BLaER1 (cell line): ENCODE measurements around the gene CFP.
"Not testable (repeated sequence)": the region's sequence is repeated elsewhere in the genome, so short reads cannot be mapped to it uniquely, and the experiment has no call there.

Experiments used
- H3K27ac ChIP-seq: shearing (Covaris generic); formaldehyde crosslinking; 2 replicates; pipeline ENCODE4 v1.8.1; 2022
- H3K27me3 ChIP-seq: shearing (Covaris generic); formaldehyde crosslinking; 2 replicates; pipeline ENCODE4 v1.8.1; 2022
- H3K36me3 ChIP-seq: shearing (Covaris generic); formaldehyde crosslinking; 2 replicates; pipeline ENCODE4 v1.8.1; 2022
- H3K4me1 ChIP-seq: shearing (Covaris generic); formaldehyde crosslinking; 2 replicates; pipeline ENCODE4 v1.8.1; 2022
- H3K4me2 ChIP-seq: shearing (Covaris generic); formaldehyde crosslinking; 2 replicates; pipeline ENCODE4 v1.8.1; 2022
- H3K4me3 ChIP-seq: shearing (Covaris generic); formaldehyde crosslinking; 2 replicates; pipeline ENCODE4 v1.8.1; 2022
- H3K9ac ChIP-seq: shearing (Covaris generic); formaldehyde crosslinking; 2 replicates; pipeline ENCODE4 v1.8.1; 2022
- H3K9me3 ChIP-seq: shearing (Covaris generic); formaldehyde crosslinking; 2 replicates; pipeline ENCODE4 v1.8.1; 2022
- H4K20me1 ChIP-seq: shearing (Covaris generic); formaldehyde crosslinking; 2 replicates; pipeline ENCODE4 v1.8.1; 2022
- Cebpa-rat ChIP-seq: shearing (Covaris generic); IDR thresholded peaks from 2 replicates; pipeline ENCODE4 v1.8.1; 2022

Gene CFP

DNA sequence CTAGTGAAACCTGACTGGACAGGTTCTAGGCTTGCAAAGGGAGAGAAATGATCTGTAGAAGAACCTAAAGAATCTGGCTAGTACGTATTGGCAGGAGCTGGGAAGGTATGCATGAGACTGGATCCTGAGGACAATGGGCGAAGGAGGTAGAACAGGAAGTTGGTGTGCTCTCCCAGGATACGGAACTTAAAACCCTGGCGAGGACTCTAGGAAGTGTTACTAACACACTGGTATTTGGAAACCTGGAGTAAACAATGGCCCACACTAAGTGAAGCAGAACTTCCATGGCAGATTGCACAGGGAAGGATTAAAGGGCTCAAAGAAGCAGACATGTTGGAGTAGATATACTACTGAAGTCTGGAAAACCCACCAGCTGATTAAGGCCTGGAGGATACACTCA lies 19.2 kb downstream of the CFP start:
- peaks cover 12% of the 10 kb centered on the region; the same call in 1 of the 2 replicates for H3K9me3 ChIP-seq

DNA sequence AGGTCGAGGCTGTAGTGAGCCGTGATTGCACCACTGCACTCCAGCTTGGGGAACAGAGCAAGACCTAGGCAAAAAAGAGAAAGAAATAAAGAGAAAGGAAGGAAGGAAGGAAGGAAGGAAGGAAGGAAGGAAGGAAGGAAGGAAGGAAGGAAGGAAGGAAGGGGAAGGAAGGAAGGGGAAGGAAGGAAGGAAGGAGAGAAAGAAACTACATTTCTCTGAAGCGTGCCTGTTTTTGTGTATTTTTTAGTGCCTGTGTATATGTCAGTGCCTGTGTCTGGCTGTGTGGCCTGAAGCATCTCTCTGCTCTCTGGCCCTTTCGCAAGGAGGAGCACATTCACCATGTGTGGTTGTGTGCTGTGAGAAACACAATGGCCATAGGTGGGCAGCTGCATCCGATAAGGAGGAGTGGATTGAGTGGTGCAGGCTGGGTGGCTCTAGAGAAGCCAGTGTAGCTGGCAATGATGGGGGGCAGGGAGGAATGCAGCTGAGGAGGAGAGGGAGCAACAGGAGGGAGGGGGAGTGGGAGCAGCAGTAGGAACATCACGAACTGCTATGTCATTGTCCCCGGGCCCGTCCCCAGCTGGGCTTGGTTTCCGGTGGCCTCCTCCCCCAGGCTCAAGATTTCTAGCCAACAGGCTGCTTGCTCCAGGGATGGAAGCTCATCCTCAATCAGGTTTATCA lies 21.5 kb downstream of the CFP start:
- TF ChIP-seq Cebpa-rat = no peak
- Histone ChIP-seq H3K27ac (no peak overlapping the region), H3K4me2 (peak overlapping the region; percentile 34), H3K9me3 (peaks cover 12% of the 10 kb centered on the region; the same call in 1 of the 2 replicates), H3K27me3 (peaks cover 42% of the 10 kb centered on the region), H3K4me3 (no peak overlapping the region), H3K36me3 (no peaks in the 10 kb centered on the region), H3K9ac (no peak overlapping the region), H3K4me1 (peaks cover 11% of the 10 kb centered on the region; the same call in 1 of the 2 replicates), H4K20me1 (no peaks in the 10 kb centered on the region)

More for the DNA sequence above, 19.2 kb downstream of the CFP start:
- H3K4me2 ChIP-seq = no peak overlapping the region
- no peak overlapping the region for H3K9ac ChIP-seq
- no peaks in the 10 kb centered on the region for H3K36me3 ChIP-seq
- no peaks in the 10 kb centered on the region for H4K20me1 ChIP-seq
- no peak overlapping the region for H3K4me3 ChIP-seq
- H3K27ac ChIP-seq = no peak overlapping the region
- no peak for TF ChIP-seq Cebpa-rat
- peaks cover 11% of the 10 kb centered on the region; the same call in 1 of the 2 replicates for H3K4me1 ChIP-seq
- peaks cover 41% of the 10 kb centered on the region for H3K27me3 ChIP-seq

DNA sequence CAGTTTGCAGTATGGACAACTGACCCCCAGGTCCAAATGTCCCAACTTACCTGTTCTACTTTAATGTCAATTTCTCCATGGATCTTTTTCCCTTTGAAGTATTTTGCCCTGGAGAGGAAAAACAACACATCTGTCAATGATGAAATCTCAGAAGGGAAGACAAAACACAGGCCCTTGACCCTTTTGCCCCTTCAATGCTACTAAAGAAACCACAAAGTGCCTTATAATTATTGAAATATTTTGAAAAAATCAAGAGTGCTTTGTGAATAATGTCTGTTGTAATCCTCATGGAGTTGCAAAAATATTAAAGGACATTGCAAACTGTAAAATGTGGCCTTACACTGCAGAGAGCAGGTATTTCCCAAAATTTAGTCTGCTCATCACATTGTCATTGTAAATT lies 22.6 kb downstream of the CFP start:
- peaks cover 12% of the 10 kb centered on the region; the same call in 1 of the 2 replicates for H3K9me3 ChIP-seq
- no peak overlapping the region for H3K9ac ChIP-seq
- H3K27me3 ChIP-seq = peaks cover 38% of the 10 kb centered on the region
- H3K4me1 ChIP-seq = peaks cover 11% of the 10 kb centered on the region; the same call in 1 of the 2 replicates
- H3K36me3 ChIP-seq = no peaks in the 10 kb centered on the region
- no peak for TF ChIP-seq Cebpa-rat
- no peak overlapping the region for H3K4me3 ChIP-seq
- H4K20me1 ChIP-seq = no peaks in the 10 kb centered on the region
- H3K27ac ChIP-seq = no peak overlapping the region
- H3K4me2 ChIP-seq = no peak overlapping the region

DNA sequence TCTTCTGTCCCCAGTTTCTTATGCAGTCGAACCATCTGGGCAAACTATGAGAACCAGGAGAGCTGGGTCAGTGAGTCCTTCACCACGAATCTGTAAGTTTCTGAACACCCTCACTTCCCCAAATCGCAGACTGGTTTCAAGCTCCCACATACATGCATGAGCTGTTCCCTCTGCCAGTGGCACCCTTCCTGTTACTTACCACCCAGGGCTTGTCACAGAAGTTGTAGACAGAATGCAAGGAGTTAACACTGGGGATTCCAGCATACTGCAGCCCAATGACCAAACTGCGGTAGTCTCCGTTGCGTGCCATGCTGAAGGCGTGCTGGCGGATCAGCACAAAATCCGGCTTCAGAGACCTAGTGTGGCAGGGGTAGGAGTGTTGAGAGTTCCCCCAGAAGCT lies 24.7 kb downstream of the CFP start:
- Histone ChIP-seq H3K36me3 (no peaks in the 10 kb centered on the region), H3K27me3 (peaks cover 26% of the 10 kb centered on the region), H3K4me1 (peaks cover 11% of the 10 kb centered on the region; the same call in 1 of the 2 replicates), H3K4me3 (no peak overlapping the region), H3K27ac (no peak overlapping the region), H3K4me2 (no peak overlapping the region), H3K9ac (no peak overlapping the region), H4K20me1 (no peaks in the 10 kb centered on the region), H3K9me3 (peaks cover 14% of the 10 kb centered on the region)
- TF ChIP-seq Cebpa-rat = no peak

DNA sequence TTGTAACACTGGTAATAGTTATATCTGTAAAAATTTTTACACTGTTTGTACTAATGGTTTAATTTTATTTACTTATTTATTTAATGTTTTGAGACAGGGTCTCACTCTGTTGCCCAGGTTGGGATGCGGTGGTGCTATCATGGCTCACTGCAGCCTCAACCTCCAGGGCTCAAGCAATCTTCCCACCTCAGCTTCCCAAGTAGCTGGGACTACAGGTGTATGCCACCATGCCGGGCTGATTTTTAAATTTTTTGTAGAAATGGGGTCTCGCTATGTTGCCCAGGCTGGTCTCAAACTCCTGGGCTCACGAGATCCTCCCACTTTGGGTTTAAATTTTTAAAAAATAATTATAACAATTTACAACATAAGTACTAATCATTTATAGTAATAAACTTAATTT lies 26.6 kb downstream of the CFP start:
- not testable (repeated sequence) for H3K9ac ChIP-seq, H3K4me3 ChIP-seq, H3K4me2 ChIP-seq, H3K27ac ChIP-seq, H3K4me1 ChIP-seq, H3K36me3 ChIP-seq, H4K20me1 ChIP-seq
- Histone ChIP-seq H3K9me3 (peaks cover 23% of the 10 kb centered on the region), H3K27me3 (peaks cover 23% of the 10 kb centered on the region)

DNA sequence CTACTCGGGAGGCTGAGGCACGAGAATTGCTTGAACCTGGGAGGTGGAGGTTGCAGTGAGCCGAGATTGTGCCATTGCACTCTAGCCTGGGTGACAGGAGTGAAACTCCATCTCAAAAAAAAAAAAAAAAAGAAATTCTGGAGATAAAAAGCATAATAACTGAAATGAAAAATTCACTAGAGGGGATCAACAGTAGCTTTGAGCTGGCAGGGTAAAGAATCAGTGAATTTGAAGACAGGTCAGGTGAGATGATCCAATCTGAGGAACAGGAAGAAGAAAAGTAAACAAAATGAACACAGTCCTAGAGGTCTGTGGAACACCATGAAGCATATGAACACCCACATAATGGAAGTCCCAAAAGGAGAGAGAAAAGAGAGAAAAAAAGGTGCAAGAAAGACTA lies 32.5 kb downstream of the CFP start:
- no peak overlapping the region for H3K9ac ChIP-seq
- no peak overlapping the region for H3K4me2 ChIP-seq
- H3K27ac ChIP-seq = no peak overlapping the region
- no peaks in the 10 kb centered on the region for H3K36me3 ChIP-seq
- no peak for TF ChIP-seq Cebpa-rat
- H3K9me3 ChIP-seq = peaks cover 46% of the 10 kb centered on the region
- peaks cover 23% of the 10 kb centered on the region for H3K27me3 ChIP-seq
- no peak overlapping the region for H3K4me3 ChIP-seq
- H3K4me1 ChIP-seq = no peaks in the 10 kb centered on the region
- H4K20me1 ChIP-seq = no peaks in the 10 kb centered on the region

DNA sequence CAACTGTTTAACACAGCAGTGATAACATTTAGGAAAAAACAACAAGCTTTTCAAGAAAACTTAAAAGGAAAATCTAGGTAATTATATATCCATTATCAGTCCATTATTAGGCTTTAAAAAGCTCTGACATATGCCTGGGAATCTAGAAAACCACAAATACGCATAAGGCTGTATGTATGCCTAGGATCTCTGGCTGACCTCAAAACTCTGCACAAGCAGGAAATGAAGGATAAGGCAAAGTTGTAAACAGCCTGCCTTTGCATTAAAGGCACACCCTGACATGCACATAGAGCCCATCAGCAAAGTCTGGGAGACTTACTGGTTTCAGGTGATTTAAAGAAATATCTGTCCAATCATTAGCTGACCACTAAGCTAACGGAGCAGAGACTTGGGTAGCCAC lies 33.5 kb downstream of the CFP start:
- no peak overlapping the region for H3K27ac ChIP-seq
- no peak overlapping the region for H3K4me2 ChIP-seq
- H3K9me3 ChIP-seq = peaks cover 46% of the 10 kb centered on the region
- no peak overlapping the region for H3K9ac ChIP-seq
- H3K36me3 ChIP-seq = no peaks in the 10 kb centered on the region
- H3K4me1 ChIP-seq = no peaks in the 10 kb centered on the region
- H3K27me3 ChIP-seq = peaks cover 23% of the 10 kb centered on the region
- no peak for TF ChIP-seq Cebpa-rat
- H3K4me3 ChIP-seq = no peak overlapping the region
- no peaks in the 10 kb centered on the region for H4K20me1 ChIP-seq

DNA sequence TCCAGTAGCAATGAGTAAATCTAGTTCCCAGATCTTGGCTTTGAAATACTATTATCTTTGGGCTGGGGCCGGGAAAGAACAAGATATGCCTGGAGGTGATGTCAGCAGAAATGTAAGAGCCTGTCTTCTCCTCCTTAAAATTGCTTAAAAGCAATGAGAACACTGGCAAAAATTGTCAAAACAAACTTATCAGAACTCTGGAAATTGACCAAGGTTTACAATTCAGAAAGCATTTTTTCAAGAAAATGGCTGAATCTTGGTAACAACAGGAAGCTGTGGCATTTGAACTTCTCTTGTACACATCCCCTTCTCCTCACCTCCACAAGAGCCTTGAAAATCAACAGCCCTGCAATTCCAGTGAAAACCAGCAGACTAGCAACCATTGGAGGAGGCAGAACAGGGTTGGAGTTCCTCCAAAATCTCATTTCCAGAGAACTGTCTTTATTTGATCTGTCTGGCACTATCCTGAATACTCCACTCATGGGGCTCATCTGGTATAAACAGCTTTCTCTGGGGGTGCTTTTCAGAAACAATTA lies 33.9 kb downstream of the CFP start:
- TF ChIP-seq Cebpa-rat = no peak
- peaks cover 46% of the 10 kb centered on the region for H3K9me3 ChIP-seq
- H4K20me1 ChIP-seq = no peaks in the 10 kb centered on the region
- no peak overlapping the region for H3K9ac ChIP-seq
- H3K27me3 ChIP-seq = peaks cover 27% of the 10 kb centered on the region
- peaks cover 2% of the 10 kb centered on the region for H3K4me1 ChIP-seq
- H3K4me3 ChIP-seq = no peak overlapping the region
- no peaks in the 10 kb centered on the region for H3K36me3 ChIP-seq
- H3K27ac ChIP-seq = no peak overlapping the region
- H3K4me2 ChIP-seq = no peak overlapping the region

DNA sequence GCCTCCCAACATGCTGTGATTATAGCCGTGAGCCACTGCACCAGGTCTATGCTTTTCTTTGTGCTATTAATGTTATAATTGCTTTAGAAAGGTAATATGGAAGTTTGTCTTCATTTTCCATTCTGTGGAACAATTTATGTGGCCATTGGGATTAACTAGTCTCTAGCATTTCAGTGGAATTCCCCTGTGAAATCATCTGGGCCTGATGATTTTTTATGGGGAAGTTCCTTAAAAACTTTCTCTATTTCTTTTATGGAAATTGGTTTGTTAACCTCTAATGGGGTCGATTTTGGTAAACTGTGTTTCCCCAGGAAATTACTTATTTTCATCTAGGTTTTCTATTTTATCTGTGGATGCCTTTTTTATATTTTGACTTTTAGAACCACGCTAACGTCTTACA lies 36.2 kb downstream of the CFP start:
- Histone ChIP-seq H4K20me1 (no peaks in the 10 kb centered on the region), H3K4me3 (no peak overlapping the region), H3K9me3 (peaks cover 27% of the 10 kb centered on the region), H3K27me3 (peaks cover 37% of the 10 kb centered on the region), H3K9ac (no peak overlapping the region), H3K36me3 (no peaks in the 10 kb centered on the region), H3K27ac (no peak overlapping the region), H3K4me2 (no peak overlapping the region), H3K4me1 (peaks cover 11% of the 10 kb centered on the region)
- no peak for TF ChIP-seq Cebpa-rat

DNA sequence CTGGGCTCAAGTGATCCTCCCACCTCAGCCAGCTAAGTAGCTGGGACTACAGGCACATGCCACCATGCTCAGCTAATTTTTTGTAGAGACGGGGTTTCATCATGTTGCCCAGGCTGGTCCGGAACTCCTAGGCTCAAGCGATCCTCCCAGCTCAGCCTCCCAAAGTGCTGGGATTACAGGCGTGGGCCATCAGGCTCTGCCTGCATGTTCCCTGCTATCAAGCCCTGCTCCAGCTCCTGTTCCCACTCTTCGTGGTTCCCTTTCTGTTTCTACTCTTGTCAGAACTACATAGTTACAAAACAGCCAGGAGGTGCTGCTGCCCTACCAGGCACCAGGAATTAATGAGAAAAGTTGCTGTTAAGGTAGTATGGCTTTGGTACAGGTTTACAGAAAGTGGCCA lies 38.7 kb downstream of the CFP start:
- no peak overlapping the region for H3K4me3 ChIP-seq
- peaks cover 16% of the 10 kb centered on the region for H3K4me1 ChIP-seq
- no peak for TF ChIP-seq Cebpa-rat
- H3K27ac ChIP-seq = no peak overlapping the region
- peaks cover 49% of the 10 kb centered on the region for H3K27me3 ChIP-seq
- peaks cover 7% of the 10 kb centered on the region; the same call in 1 of the 2 replicates for H4K20me1 ChIP-seq
- no peak overlapping the region for H3K9ac ChIP-seq
- no peaks in the 10 kb centered on the region for H3K36me3 ChIP-seq
- H3K9me3 ChIP-seq = peaks cover 4% of the 10 kb centered on the region
- H3K4me2 ChIP-seq = peak overlapping the region; percentile 42; the same call in 1 of the 2 replicates
